SH-SY5Y (cell line): ENCODE data around the gene RGS17.

Source experiments
- GATA2 ChIP-seq: IDR thresholded peaks from 2 replicates; pipeline ENCODE4 v1.6.1; 2011; ENCODE audit warnings: mild to moderate bottlenecking, low read depth, low read length
- GATA3 ChIP-seq: IDR thresholded peaks from 2 replicates; pipeline ENCODE4 v1.6.1; 2011; ENCODE audit warnings: low read depth, mild to moderate bottlenecking, low read length, moderate library complexity

Gene RGS17

DNA sequence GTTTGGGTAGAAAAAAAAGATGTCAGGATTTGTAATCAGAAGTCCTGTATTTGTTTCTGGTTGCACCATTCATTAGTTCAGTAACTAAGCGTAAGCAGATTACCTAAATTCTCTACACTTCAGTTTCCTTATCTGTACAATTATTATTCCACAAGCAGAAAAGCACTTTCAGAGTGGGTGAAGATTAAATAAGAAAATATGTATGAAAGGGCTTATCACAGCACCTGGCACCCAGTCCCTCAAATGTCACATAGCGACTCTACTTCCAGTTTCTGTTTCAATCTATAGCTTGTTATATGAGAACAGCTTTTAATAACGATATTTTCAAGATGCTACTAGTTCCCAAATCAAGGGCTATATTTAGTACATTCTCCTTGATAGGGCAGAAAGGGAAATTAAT lies 31.4 kb downstream of the RGS17 start:
- no peak for TF ChIP-seq GATA3
- TF ChIP-seq GATA2, result no peak

DNA sequence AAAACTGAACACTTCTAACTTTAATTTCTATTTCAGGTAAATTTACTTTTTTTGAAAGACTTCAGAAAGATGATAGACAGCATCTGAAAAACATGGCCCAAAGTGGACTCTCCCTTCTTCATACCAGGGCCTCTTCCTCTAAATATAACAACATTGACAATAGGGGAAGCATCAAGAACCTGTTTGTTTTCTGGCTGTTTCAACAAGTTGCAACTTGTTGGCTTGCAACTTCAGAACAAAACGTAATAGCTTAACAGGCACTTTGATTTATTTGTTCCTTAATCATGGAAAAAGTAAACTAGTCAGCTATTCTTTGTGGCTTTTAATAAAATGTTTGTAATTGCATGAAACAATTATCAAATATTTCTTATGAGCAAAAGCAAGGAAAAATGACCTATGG lies 34.3 kb downstream of the RGS17 start:
- no peak for TF ChIP-seq GATA3
- TF ChIP-seq GATA2, result no peak

DNA sequence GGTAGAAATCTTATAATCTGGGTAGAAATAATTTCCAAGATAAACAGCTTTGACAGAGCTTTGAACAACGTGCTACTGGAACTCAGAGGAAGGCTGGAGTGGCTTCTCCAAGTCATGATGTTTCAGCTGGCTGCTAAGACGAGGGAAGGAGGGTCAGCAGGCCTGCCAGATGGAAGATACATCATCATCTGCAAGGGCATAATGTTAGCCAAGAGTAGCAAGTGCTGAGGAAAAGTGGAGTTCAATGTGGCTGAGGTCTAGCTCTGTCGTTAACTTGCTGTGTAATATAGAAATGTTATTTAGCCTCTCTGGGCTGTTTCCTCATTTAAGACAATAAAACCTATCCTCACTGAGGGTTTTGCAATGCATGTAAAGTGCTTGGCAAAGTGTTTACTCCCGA lies 35.1 kb downstream of the RGS17 start:
- no peak for TF ChIP-seq GATA2

DNA sequence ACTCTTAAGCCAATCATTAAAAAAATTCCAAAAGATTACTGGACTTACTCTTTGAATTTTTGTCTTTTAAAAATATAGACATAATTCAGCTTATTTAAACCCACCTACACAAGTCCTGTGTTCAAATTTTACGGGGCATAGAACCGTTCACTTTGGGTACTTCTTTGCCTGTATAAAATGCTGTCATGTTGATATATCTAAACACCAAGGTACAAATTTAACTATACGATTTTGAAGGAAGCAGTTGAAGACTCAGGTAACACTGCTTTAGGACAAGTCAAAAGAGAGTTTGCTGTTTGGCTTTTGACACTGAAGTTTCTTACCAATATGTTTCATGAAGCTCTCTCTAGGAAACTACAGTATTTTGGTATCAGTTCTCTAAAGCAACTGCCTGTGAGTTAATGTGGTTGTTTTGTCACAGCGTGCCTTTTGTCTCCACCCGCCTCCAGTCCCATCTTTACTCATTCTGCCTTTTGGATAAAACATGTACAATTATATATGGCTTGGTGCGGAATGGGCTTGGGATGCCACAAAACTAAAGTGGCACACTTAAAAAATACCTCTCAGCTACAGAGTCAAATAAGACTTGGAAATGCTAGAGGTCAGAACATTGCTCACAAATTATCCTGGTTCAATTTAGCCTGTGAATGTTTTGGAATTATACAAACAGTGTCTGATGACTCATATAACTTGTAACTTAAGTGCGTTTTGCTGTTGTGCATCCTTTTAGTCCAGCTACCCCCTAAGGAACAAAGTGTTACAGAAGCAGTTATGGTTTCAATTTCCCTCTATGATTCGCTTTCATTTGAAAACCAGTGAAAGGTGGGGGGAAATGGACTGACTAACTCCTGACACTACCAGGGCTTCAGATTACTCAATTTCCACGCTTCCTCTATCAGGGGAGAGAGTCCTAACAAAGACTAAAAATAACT lies 38.7 kb downstream of the RGS17 start:
- TF ChIP-seq GATA2, result no peak
- no peak for TF ChIP-seq GATA3

DNA sequence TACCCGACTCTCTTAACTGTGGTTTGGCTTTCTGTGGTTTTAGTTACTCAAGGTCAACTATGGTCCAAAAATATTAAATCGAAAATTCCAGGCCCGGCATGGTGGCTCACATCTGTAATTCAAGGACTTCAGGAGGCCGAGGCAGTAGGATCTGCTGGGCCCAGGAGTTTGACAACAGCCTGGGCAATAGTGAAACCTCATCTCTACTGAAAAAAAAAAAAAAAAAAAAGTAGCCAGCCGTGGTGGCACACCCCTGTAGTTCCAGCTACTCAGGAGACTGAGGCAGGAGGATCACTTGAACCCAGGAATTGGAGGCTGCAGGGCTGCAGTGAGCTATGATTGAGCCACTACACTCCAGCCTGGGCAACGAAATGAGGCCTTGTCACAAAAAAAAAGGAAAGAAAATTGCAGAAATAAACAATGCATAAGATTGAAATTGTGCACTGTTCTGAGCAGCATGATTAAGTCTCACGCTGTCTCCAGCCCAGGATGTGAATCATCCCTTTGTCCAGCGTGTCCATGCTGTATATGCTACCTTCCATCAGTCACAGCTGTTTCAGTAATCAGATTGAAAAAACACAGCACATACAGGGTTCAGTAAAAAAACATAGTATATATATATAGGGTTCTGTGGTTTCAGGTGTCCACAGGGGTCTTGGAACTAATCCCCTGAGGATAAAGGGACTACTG lies 40.7 kb downstream of the RGS17 start:
- no peak for TF ChIP-seq GATA2
- no peak for TF ChIP-seq GATA3

DNA sequence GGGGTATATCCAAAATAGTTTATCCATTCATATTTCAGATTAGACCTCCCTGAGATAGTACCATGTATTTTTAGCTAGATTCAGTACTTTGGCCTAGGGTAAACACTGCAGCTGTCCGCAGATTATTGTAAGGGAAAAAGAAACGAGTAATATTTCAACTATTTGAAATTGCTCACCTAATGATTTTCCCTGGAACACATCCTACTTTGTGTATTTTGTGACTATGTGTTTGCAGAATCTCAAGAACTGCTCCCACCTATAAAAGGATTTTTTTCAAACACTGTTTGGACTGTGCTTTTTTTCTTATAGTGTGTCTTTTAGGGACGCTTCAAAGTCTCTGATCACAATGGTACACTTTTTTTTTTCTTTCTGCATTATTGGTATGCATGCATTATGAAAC lies 42.3 kb downstream of the RGS17 start:
- no peak for TF ChIP-seq GATA3
- no peak for TF ChIP-seq GATA2

DNA sequence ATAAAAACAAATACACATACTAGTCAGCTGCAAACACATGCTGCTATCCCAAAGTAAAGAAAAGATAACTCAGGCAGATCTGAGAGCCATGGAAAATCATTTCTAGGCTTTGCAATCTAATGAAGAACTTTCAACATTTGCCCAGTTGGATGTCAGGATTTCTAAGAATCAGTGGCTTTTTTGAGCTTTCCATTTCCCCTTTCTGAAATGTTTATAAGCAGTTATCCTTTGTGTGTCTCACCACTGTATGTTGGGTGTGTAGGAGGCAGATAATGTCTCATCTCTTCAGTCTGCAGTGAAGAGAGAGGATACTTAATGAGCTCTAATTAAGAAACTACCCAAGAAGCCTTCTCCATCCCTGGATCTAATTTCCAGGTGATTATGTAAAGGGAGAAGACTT lies 43.6 kb downstream of the RGS17 start:
- no peak for TF ChIP-seq GATA2
- TF ChIP-seq GATA3, result no peak

DNA sequence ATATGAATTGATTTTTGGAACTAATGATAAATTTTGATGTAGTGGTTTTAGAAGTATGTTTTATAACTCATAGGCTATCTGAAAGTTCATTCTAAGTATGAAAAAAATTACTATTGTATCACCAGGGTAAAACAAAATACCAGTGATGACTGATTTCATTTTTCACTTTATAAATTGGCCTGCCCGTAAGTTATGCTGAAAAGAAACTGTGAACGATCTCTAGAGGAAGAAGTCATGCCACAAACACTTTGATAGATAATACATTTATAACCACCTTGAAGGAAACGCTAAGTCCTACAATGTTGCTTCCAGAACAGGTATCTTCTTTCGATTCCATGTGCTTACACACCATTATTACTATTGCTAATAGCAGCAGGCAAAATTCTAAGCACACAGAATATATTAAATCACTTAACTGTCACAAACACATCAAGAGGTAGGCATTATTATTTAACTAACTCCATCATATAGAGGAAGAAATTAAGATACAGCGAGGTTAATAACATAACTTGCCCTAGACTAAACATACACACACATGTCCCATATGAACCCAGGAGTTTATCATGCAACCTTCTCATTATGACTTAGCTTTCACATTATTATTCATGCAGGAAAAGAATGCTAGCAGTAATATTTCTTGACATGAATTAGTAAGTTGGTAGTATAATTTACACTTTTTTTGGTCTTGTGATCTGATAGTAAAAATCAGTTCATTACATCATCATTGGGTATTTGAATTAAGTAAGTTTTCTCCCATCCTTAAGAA lies 44.7 kb downstream of the RGS17 start:
- TF ChIP-seq GATA3 (no peak), GATA2 (no peak)

DNA sequence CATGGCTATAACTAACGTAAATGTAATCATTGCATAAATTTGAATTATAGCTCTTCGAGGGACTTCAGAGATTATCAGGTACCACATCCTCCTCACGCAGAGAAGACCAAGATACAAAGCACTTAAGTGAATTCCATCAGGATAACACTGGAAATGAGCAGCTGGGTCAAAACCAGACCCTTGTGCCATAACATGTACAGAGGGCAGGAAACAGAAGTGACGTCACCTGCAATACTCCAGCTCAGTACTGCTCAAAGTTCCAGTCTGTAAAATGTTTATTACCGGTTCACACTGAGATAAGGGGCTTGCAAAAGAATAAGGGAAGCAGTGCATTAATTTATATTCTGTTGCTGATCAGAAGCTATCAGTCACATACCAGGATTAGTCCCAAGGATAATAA lies 45.8 kb downstream of the RGS17 start:
- TF ChIP-seq GATA3 (no peak), GATA2 (no peak)

DNA sequence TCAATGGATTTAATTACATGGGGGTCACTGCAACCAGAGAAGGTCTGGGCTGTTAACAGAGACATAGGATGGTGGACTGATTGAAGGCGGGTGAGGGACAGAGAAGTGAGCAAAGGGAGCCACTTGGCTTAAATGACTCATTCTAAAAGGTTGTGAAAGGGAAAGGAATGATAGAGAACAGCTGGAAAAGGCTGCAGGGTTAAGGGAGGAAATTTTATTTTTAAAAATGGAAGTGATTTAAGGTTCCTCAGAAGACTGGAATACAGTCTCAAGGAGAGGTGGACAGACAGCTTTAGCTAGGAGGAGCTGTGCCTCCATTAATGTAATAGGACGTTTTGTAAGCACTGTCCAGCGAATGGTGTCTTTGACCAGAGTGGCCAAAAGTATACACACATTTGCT lies 46.7 kb downstream of the RGS17 start:
- no peak for TF ChIP-seq GATA3
- no peak for TF ChIP-seq GATA2

DNA sequence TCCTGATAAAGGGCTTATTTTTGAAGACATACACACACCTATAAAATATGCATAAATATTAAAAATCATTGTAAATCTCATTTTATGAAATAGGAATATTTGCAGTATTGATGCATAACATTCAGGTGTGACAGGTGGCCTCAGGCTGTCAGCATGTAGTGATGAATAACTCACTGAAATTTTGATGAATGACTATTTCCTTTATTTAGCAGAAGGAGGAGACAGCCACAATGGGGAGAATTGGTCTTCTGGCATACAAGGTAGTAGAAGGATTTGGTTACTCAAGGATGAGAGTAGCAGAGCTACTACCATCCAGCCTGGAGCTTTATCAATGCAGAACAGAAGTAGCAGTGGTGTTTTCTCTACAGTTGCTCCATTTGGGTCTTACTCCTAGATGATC lies 47.2 kb downstream of the RGS17 start:
- TF ChIP-seq GATA2, result no peak
- no peak for TF ChIP-seq GATA3

DNA sequence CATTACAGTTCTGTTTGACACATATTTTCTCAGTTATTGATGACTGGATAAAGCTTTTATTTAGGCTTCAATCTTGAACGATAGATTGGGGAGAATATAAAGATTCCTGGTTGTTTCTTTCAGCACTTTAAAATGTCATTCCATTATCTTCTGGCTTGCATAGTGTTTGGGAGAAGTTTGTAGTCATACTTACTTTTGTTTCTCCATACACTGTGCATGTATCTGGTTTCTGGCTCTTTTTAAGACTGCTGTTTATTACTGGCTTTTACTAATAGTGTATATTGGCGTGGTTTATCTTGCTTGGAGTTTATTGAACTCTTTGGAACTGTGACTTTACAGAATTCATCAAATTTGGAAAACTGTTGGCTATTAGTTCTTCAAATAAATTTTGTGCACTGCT lies 49.2 kb downstream of the RGS17 start:
- no peak for TF ChIP-seq GATA3
- TF ChIP-seq GATA2, result no peak

DNA sequence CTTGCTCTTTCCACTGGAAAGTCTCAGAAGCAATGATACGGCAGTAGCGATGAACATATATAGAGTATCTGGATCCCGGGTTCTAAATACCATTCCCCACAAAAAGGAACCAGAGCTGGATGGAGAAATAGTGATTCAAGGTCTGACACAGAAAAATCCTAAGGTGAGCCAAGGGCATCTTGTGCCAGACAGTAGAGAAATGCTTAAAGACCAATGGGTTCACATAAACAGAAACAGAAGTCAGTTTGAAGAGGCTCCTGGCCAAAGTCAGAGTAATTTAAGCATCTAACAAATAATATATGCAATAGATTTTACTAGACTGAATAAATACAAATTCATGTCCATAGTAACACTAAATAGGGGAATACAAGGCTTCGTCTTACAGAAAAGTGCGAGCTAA lies 54.7 kb downstream of the RGS17 start:
- TF ChIP-seq GATA3 (no peak), GATA2 (no peak)

DNA sequence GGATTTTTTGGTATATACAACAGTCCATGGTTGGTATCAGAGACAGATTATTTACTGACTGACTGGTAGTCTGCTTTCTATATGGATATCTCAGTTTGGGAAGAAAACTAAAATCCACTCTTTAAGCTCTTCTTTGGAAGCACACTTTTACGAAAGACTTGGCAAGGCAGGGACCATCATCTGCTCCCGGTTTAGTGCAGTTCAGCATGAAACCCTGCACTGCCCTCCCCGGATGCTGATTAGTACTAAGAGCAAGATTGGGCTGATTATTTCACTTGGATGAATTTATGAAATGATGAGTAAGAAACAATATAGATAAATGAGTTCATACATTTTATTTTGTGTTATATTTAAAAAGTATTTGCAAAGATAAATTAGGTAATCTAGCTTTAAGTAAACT lies 56.3 kb downstream of the RGS17 start:
- TF ChIP-seq GATA2 (no peak), GATA3 (no peak)
